Aorta (tissue), 4 donors: ENCODE results near the gene PLA2G2C. TPM values are rescaled to one million over a fixed set of nuclear protein-coding genes. Genes with fewer than 3 reads are reported as not detected.

Experiments
- polyA plus RNA-seq, 2 donors: library from polyadenylated mRNA; stranded (reverse); fragments of 200-250 nt; gene quantifications; one replicate each; pipeline ENCODE4 v1.2.3, GENCODE V29; 2013
- total RNA-seq, 2 donors: library from RNA; stranded (reverse); fragmentation: NEBNext Ultra II Directional; extraction: Animal tissue kit (Norgen Biotek cat#: 25700); gene quantifications; one replicate each; pipeline ENCODE4 v1.2.1, GENCODE V29; 2021
- donor health status: healthy with polysubstance abuse.
- donor health status: Bipolar disorder and iron deficiency.
- donor health status: DM: no; HTN: no; CAD: no.
- donor health status: DM: yes; HTN: yes; CAD: no.

The PLA2G2C gene
- total and polyA plus RNA-seq, 4 donors: 0.81 TPM; not detected in 3

Other genes starting within 250 kb of the PLA2G2C start
- gene PLA2G2A, start 206.9 kb downstream of the PLA2G2C start, total RNA-seq: 1,000 to 10,000 TPM in 1 of 2 donors, 100 to 1,000 TPM in 1; 901 to 2,513 TPM
- gene PLA2G2A, start 206.9 kb downstream of the PLA2G2C start, polyA plus RNA-seq: 10 to 100 TPM; 11.2 to 26.9 TPM
- 1 to 10 TPM; 4.0 to 6.8 TPM for gene PLA2G5, start 116.3 kb downstream of the PLA2G2C start, total RNA-seq
- gene PLA2G5, start 116.3 kb downstream of the PLA2G2C start, polyA plus RNA-seq: 10 to 100 TPM; 10.3 to 13.7 TPM
- gene PLA2G2D, start 67.0 kb downstream of the PLA2G2C start, total RNA-seq: under 1 TPM in 1 of 2 donors, not detected in 1; 0.33 TPM
- gene PLA2G2D, start 67.0 kb downstream of the PLA2G2C start, polyA plus RNA-seq: not detected
- not detected for gene PLA2G2F, start 47.2 kb downstream of the PLA2G2C start, total RNA-seq
- under 1 TPM; 0.03 to 0.13 TPM for gene PLA2G2F, start 47.2 kb downstream of the PLA2G2C start, polyA plus RNA-seq
- gene UBXN10, start 422 bp downstream of the PLA2G2C start, total RNA-seq: under 1 TPM; 0.23 to 0.33 TPM
- gene UBXN10, start 422 bp downstream of the PLA2G2C start, polyA plus RNA-seq: under 1 TPM; 0.18 to 0.25 TPM
- gene VWA5B1, start 104.4 kb upstream of the PLA2G2C start, total RNA-seq: not detected
- not detected for gene VWA5B1, start 104.4 kb upstream of the PLA2G2C start, polyA plus RNA-seq